Measurements from ENCODE around the gene AIPL1. TPM values are rescaled to one million over a fixed set of nuclear protein-coding genes. Genes with fewer than 3 reads are reported as not detected.

AIPL1 gene
- total and polyA plus RNA-seq, 7 donors, result not detected

- no peak for DNase-seq
- TF ChIP-seq, protein P1, sequence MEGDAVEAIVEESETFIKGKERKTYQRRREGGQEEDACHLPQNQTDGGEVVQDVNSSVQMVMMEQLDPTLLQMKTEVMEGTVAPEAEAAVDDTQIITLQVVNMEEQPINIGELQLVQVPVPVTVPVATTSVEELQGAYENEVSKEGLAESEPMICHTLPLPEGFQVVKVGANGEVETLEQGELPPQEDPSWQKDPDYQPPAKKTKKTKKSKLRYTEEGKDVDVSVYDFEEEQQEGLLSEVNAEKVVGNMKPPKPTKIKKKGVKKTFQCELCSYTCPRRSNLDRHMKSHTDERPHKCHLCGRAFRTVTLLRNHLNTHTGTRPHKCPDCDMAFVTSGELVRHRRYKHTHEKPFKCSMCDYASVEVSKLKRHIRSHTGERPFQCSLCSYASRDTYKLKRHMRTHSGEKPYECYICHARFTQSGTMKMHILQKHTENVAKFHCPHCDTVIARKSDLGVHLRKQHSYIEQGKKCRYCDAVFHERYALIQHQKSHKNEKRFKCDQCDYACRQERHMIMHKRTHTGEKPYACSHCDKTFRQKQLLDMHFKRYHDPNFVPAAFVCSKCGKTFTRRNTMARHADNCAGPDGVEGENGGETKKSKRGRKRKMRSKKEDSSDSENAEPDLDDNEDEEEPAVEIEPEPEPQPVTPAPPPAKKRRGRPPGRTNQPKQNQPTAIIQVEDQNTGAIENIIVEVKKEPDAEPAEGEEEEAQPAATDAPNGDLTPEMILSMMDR (IDR thresholded peaks at IDR 0.05), result no peak
- no peaks in the 10 kb centered on the region for H3K9me3 ChIP-seq
- WGBS, 3 donors, result 75 to 78% (median 76%) methylated on average over 14 of the region's 14 CpGs
- peaks cover 3% of the 10 kb centered on the region for H3K4me1 ChIP-seq
- peaks cover 0 to 31% (median 15%) of the 10 kb centered on the region in 3 donors for H3K27me3 ChIP-seq (ENCODE audit: insufficient read depth in 3 of 3, low read length in 2 of 3)
- H3K27ac ChIP-seq, result no peak overlapping the region
- no peak for ATAC-seq
- intact Hi-C loops (cut with DNase I), result no loop called here
- no peak overlapping the region for H3K4me3 ChIP-seq
- no peaks in the 10 kb centered on the region for H3K36me3 ChIP-seq (ENCODE audit: insufficient read depth in 1 of 2, low read depth in 1 of 2)
Observed at GRCh38 chr17:6453279-6454024, 18.5 kb upstream of the AIPL1 start.

DNA sequence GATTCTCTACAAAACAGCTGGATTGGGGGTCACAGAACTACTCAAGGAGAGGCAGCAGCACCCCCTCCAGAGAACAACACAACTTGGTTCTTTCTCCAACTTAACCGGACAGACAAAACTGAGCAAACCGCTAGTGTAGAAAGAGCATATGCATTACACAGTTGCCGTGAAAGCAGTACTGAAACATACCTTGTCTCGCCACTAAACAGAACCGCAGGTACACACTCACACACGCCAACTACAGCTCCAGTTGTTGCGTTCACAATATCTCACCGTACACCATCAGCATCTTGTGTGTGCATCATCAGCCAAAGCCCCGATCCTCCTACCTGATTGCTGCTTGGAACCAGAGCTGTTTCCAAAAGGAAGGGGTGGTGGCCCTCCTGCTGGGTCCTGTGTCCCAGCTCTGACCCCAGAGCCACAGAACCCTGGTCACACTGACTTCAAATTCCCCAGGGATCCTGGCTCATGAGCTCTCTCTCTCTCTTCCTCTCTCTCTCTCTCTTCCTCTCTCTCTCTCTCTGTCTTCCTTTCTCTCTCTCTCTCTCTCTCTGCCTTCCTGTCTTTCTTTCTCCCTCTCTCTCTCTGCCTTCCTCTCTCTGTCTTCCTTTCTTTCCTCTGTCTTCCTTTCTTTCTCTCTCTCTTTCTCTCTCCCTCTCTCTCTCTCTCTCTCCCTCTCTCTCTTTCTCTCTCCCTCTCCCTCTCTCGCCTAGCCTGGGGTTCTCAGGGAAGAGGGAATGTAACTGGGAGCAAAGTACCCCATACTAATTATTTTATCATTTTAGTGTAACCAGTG lies 17.7 kb upstream of the AIPL1 start:
- Histone ChIP-seq H3K4me3 (no peak overlapping the region), H3K27ac (no peak overlapping the region), H3K9me3 (no peaks in the 10 kb centered on the region), H3K27me3 (ENCODE audit: insufficient read depth in 3 of 3, low read length in 2 of 3) (peaks cover 0 to 31% (median 15%) of the 10 kb centered on the region in 3 donors), H3K36me3 (ENCODE audit: insufficient read depth in 1 of 2, low read depth in 1 of 2) (no peaks in the 10 kb centered on the region), H3K4me1 (peaks cover 3% of the 10 kb centered on the region)
- intact Hi-C loops (cut with DNase I), result no loop called here
- DNase-seq (no peak), ATAC-seq (no peak)
- WGBS, 3 donors, result 78 to 85% (median 81%) methylated on average over 10 of the region's 10 CpGs
- TF ChIP-seq, protein P1 (IDR thresholded peaks at IDR 0.05), result no peak

- no peak for DNase-seq
- Histone ChIP-seq H3K4me3 (no peak overlapping the region), H3K36me3 (ENCODE audit: insufficient read depth in 1 of 2, low read depth in 1 of 2) (no peaks in the 10 kb centered on the region), H3K9me3 (no peaks in the 10 kb centered on the region), H3K4me1 (no peaks in the 10 kb centered on the region), H3K27ac (no peak overlapping the region), H3K27me3 (ENCODE audit: insufficient read depth in 3 of 3, low read length in 2 of 3) (peaks cover 0 to 25% (median 15%) of the 10 kb centered on the region in 3 donors)
- intact Hi-C loops (cut with DNase I), result no loop called here
- ATAC-seq, result no peak
- WGBS, 3 donors, result 32 to 52% (median 42%) methylated on average over 12 of the region's 12 CpGs
- TF ChIP-seq, protein P1 (IDR thresholded peaks at IDR 0.05), result no peak
Observed at GRCh38 chr17:6450926-6451832, 16.3 kb upstream of the AIPL1 start.

- TF ChIP-seq, protein P1 (IDR thresholded peaks at IDR 0.05), result no peak
- Histone ChIP-seq H3K4me1 (no peaks in the 10 kb centered on the region), H3K9me3 (no peaks in the 10 kb centered on the region), H3K36me3 (ENCODE audit: insufficient read depth in 1 of 2, low read depth in 1 of 2) (no peaks in the 10 kb centered on the region), H3K27ac (no peak overlapping the region), H3K27me3 (ENCODE audit: insufficient read depth in 3 of 3, low read length in 2 of 3) (peaks cover 0 to 9% (median 7%) of the 10 kb centered on the region in 3 donors), H3K4me3 (no peak overlapping the region)
- ATAC-seq (no peak), DNase-seq (no peak)
- 94 to 99% (median 98%) methylated on average over 6 of the region's 6 CpGs for WGBS, 3 donors
- intact Hi-C loops (cut with DNase I), result no loop called here
Observed at GRCh38 chr17:6449307-6449706, 14.4 kb upstream of the AIPL1 start.
